Cerebellar cortex (tissue), 1 donor: ENCODE measurements around the gene OSBPL10.
"Not testable (repeated sequence)": the region's sequence is repeated elsewhere in the genome, so short reads cannot be mapped to it uniquely, and the experiment has no call there.

Experiments used
- DNase-seq: peaks from one replicate; pipeline ENCODE4 v3.0.0-alpha.2; 2015; ENCODE audit warnings: low spot score

OSBPL10 gene

DNA sequence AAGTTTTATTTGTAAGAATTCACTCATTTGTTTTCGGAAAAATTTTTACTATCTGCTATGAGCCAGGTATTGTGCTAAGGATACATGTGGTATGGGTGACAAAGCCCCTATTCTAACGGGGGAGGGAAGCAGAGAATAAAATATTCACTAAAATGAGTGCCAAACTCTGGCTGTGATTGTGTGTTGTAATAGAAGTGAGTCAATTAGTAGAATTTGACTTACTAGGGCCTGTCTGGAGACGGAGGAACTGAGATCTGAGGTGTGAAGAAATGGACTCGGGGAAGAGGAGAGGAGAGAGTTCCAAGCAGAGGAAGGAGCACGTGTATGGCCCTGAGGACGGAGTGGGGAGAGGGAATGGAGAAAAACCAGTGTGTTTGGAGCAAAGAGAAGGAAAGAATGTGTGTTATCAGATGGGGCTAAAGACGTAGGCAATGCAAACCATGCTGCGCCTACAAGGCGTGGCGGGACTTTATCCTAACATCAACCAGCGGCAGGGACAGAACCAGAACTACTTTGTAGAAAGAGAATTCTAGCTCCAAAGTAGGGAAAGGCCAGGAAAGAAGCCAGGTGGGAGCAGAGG is 89.1 kb downstream of the OSBPL10 start:
- DNase-seq, result no peak

DNA sequence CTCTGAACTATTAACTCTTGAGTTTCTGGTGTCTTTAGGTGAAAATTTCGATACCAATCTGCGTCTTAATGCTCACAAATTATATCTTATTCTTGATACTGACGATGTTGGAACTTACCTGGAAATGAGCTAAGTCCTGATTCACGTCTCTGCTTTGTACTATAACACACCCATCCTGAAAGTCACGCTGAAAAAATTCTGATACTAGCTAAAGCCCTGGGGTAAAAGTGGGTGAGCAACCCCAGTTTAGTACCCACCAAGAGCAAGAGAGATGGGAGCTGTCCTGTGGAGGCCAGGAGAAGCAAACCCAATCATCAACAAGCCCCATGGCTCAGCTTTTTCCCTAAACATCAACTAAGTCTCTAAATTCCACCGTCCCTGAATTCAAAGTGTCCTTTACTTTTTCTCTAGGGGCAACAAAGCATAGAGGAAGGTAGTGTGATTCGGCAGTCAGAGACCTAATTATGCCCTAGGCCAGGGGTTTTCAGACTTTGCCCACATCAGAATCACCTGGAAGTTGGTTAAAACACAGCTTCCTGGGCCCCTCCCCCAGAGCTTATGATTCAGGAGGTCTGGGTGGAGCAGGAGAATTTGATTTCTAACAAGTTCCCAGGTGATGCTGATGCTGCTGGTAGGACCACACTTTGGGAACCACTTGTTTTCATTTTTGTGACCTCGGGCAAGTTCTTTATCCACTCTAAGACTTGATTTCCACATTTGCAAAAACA is 90.2 kb downstream of the OSBPL10 start:
- no peak for DNase-seq

DNA sequence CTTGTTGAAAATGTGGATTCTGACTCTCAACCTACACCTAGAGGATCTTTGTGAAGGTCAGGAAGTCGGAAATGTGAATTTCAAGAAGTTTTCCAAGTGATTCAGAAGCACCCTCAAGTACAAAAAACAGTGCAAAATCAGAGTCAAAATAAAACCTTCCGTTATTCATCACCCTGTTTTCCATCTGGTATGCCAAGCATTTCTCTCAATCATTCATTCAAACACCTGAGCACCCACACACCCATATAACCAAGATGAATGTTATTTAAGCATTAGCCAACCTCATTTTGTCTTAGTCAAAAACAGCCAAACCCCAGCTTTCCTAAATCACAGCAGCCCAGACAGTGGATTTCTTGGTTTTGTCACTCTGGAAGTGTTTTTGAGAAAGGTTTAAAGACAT is 91.1 kb downstream of the OSBPL10 start:
- no peak for DNase-seq

DNA sequence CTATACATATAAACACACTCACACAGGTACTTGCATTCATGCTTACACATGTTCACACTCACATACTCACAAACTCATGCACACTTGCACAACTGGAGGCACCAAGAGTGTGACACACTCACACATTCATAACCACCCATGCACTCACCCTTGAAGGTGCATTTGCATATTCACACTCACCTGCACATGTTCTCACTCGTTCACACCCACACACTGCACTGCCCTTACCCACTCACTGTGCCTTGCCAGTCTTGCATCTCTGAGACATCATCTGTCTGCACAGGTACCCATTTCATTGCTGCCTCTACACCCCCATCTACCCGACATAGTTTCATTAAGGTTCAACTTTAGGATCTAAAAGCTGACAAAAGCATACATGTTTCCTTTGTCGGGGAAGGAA is 95.8 kb downstream of the OSBPL10 start:
- DNase-seq, result no peak

DNA sequence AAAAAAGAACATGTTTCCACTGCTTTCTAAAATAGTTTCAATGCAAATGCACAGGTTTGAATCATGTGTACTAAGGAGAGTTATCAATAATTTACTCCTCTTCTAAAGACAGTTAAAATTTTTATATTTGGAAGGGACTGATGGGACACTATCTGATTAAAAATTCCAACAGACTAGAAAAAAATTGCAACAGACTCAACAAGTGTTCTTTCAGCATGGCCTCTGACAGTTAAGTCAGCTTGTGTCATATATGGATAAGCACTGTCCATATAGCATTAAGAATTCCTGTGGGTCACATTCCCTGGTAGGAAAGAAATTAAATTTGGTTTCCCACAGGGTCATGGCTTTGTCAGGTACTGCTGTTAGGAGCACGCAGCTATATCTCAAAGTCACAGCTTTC is 96.8 kb downstream of the OSBPL10 start:
- DNase-seq, result no peak

DNA sequence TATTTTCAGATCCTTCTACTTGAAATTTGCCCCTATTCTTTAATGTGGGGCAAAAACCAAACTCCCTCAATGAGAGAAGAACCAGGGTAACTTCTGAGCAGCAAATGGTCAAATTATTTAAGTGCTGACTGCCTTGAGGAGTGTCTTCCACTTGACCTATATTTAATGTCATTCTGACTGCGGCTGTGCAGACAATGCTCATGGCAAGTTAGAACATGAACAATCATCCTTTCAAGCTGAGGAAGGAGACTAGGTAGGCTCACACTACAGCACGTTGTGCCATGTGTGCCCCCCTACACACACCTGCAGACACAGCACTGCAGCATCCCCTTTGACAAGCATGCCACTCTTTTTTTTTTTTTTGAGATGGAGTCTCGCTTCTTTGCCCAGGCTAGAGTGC is 98.2 kb downstream of the OSBPL10 start:
- no peak for DNase-seq

DNA sequence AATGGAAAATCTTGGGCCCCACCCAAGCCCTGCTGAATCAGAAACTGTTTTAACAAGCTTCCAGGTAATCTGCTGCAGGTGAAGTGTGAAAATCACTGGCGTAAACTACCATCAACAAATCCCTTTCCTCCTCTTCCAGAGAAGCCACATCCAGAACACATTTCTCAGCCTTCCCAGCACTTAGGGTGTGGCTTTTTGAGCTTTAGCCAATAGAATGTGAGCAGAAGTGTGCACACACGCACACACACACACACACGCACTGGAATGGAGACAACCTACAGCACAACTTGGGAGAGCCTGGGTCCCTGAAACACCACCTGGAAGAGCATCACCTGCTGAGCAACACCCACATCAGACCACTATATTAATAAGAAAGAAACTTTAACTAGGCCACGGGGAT is 98.6 kb downstream of the OSBPL10 start:
- no peak for DNase-seq

DNA sequence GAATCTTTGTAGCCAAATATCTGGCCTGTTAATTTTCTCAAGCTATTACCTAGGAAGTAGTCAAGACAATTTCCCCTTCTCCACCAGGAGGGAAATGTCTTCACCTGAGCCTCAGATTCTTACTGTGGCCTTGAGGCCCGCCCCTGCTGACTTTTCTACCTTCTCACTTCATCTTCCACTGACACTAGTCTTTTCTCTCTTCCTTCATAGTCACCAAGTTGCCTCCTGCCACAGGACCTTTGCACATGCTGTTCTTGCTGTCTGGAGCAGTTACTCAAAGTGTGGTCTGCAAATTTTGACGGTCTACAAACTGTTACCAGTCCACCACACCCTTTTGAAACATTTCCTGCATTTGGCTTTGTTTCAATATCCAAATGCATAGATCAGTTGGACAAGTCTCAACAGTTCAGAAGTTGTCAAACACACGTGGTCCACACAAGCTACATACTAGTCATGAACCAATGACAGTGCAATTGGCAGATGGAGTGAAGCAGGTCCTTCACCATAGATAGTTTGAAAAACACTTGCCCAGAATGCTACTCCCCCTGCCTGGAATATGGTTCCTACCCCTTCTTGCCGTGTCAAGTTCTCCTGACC is 100.5 kb downstream of the OSBPL10 start:
- DNase-seq, result no peak

DNA sequence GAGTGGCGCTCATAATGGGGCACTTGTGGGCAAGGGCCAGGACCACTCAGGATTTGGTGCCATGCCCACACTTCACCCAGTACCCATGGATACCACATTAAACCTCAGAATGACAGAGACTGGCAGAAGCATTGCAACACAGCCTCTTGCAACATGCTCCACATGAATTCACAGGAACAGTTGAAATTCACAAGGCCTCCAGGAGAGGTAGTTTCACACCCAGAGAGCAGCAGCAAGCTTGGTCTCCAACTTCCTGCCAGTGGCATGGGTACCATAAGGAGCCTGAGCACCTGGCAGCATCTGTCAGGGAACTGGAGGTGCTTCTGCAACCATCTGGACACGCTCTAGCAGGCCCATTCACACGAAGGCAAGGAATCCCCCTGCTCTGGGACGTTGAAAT is 101.0 kb downstream of the OSBPL10 start:
- DNase-seq, result no peak

DNA sequence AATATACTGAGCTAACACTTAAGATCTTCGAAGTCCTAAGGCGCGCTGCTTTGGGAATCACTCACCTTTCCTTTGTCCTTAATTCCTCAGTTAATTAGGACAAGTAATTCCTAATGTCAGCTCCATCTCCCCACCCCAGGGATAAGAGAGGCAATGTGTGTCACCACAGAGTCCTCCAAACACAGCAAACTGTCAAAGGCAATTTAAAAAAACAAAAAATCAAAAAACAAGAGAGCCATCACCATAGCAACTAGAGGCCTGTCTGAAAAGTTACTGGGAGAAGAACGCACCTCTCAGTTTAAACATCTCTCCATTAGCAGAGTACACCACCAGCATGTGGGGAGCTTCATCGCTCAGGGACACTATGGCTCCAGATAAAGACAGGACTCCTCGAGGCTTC is 101.7 kb downstream of the OSBPL10 start:
- no peak for DNase-seq

DNA sequence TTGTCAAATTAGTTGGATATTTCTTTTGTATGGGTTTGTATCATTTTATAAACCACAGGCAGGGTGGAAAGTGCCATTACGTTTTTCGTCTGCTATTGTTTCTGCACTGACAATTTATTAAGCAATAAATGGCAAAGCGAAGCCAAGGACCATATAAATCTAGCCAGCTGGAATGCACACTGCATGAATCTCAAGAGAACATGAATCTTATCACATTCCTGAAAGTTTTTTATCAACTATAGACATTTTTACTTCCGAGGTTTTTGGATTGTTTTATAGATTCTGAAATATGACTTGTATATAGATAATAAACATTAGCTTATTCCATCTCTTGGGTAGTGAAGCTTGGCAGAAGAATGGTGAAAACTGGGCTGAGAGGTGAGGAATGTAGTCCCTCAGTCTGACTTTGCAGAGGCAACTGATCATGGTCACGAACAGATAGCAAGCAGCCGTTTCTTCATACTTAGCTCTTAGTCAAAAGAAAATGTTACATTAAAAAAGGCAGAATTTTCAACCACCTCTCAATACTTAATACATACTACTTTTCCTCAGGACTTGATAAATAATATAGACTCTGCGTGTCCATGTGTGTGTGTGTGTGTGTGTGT is 102.7 kb downstream of the OSBPL10 start:
- DNase-seq, result no peak

DNA sequence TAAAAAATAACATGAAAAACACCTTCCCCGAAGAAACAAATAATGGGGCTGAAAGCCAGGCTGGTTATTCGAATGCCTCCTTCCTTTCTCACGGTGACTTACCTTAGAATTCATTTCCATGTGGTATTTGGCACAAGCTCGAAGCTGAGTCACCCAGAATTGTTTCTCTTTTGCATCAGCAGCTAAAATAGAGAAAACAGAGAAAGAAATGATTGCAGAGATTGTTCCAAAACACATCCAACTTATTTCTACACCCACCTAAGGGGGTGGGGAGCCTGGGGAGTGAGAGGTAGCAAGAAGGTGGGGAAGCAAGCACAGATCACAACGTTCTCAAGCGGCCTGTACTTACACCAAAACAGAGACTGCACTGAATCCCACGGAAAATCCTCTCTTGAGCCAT is 104.7 kb downstream of the OSBPL10 start:
- DNase-seq, result no peak

DNA sequence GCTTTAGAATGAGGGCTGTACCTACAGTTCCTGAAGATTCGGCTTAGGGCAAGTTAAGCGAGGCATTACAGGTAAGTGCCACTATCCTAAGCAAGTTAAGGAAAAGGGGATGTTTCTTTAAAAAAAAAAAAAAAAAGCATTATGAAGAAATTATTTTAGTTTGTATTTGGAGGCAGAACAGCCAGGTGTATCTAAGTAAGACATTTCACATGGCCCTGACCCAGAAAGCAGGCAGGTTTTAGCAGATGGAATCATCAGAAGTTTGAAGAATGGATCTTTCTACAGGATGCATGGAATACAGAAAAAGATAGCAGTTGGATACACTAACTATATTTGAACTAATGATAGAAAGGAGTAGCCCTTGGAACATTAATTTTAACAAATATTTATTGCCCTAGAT is 105.6 kb downstream of the OSBPL10 start:
- no peak for DNase-seq

DNA sequence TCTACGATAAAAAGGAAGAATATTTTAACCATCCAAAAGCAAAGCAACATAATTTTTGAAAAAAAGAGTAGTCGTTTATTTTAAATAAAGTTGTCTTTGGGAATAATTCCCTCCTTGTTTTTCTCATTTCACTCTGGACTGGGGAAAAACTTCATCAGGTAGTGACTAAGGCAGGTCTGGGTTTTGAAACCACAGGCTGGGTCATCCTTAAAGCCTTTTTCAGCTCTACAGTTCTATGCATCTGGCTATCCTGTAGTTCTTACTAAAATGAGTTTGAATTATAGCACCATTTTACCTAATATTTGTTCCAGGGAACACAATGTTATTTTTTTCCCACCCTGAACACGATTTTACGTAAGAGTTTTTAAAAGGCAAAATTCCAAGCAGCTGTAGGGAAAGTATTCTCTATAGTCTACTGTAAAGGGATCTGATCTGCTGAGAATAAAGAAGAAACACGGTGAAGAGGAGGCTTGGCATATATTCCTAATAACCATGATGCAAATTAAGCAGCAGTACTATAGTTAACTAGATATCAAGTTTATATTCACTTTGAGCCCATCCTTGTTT is 107.7 kb downstream of the OSBPL10 start:
- DNase-seq, result no peak

DNA sequence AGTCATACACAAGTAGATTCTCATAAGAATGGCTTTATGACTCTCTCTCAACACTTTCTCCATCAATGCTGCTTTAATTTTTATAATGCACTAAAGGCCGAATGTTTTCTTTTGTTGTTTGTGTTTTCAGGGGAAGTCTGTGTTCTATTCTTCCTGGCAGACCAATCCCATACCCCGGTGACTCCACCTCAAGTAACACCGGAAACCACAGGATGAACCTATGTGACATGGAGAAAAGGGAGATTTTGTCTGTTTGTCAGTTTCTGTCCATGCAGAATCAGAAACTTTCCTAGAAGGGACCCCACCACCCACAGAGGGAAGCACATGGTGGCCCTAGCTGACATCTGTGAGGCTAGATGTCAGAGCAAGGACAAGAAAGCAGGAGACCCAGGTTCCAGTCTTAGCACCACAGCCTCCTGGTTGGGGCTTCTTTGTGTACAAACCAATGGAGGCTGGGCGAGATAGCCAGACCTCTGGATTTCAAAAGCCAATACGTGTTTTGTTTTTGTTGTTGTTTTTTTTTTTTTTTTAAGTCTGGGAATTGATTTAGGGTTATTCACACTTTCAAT is 109.0 kb downstream of the OSBPL10 start:
- no peak for DNase-seq

DNA sequence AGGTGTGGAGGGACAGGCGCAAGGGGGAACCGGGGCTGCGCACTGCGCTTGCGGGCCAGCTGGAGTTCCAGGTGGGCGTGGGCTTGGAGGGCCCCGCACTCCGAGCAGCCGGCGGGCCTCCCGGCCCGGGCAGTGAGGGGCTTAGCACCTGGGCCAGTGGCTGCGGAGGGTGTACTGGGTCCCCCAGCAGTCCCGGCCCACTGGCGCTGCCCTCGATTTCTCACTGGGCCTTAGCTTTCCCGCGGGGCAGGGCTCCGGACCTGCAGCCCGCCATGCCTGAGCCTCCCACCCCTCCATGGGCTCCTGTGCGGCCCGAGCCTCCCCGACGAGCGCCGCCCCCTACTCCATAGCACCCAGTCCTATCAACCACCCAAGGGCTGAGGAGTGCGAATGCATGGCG is 111.0 kb downstream of the OSBPL10 start:
- DNase-seq, result not testable (repeated sequence)

DNA sequence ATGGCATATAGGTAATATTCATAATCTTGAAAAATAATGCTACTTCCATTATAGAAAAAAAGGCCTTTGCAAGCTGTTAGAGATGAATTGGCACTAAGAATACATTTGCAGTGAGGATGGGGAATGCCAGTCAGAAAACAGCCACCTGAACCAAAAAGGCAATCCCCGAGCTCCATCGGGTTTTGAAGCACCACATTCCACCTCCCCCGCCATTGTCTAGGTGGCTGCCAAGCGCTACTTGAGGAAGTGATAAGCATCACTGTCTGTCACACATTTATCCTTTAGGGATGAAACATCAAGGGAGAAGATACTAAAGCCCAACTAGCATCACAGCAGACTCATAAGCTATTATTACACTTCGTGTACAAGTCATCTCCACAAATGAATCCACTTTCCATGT is 112.8 kb downstream of the OSBPL10 start:
- DNase-seq, result no peak

DNA sequence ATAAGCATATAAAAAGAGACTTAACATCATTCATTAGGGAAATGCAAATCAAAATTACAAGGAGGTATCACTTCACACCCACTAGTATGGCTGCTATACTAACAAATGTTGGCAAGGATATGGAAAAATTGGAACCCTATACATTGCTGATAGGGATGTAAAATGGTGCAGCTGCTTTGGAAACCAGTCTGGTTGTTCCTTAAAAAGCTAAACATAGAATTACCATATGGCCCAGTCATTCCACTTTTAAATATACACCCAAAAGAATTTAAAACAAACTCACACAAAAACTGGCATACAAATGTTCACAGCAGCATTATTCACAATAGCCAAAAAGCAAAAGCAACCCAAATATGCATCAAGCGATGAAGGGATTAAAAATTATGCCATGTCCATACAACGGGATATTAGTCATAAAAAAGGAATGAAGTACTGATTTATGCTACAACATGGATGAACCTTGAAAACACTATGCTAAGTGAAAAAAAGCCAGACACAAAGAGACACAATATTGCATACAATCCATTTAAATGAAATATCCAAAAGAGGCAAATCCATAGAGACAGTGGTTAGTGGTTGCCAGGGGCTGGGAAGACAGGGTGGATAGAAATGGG is 118.3 kb downstream of the OSBPL10 start:
- no peak for DNase-seq

DNA sequence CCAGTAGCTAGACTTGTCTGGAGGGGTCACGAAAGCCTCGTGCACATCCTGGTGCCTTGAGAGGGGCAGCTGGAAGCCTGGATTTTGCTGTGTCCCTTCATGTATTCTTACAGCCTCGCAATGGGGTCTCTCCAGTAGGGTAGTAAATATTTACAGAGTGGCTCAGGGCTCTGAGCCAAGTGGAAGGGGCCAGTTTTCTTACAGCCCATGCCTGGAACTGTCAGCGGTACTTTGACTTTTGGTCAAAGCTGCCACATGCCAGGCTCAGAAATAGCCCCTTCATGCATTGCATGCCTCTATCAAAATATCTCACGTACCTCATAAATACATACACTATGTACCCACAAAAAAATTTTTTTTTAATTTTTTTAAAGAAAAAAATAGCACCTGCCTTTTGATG is 119.2 kb downstream of the OSBPL10 start:
- DNase-seq, result no peak

DNA sequence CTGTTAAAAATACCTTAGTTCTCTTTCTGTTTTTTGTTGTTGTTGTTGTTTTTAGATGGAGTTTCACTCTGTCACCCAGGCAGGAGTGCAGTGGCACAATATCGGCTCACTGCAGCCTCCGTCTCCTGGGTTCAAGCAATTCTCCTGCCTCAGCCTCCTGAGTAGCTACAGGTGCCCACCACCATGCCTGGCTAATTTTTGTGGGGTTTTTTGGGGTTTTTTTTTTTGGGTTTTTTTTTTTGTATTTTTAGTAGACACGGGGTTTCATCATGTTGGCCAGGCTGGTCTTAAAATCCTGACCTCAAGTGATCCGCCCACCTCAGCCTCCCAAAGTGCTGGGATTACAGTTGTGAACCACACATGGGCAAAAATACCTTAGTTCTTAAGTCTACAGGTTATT is 120.4 kb downstream of the OSBPL10 start:
- not testable (repeated sequence) for DNase-seq

DNA sequence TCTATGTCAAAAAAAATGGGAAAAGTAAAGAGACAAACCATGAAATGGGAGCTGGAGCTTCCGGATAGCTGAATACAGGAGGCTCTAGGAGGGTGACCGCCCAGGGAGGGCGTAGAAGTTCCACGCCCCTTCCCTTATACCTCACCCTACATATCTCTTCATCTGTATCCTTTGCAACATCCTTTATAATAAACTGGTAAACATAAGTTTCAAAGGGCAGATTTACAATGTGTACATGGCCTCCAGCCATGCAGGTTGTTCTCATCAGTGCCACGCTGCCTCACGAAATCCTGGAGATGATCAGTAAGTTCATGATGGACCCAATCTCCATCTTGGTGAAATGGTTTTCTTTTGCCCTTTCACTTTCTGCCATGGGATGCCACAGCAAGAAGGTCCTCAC is 121.8 kb downstream of the OSBPL10 start:
- DNase-seq, result no peak

DNA sequence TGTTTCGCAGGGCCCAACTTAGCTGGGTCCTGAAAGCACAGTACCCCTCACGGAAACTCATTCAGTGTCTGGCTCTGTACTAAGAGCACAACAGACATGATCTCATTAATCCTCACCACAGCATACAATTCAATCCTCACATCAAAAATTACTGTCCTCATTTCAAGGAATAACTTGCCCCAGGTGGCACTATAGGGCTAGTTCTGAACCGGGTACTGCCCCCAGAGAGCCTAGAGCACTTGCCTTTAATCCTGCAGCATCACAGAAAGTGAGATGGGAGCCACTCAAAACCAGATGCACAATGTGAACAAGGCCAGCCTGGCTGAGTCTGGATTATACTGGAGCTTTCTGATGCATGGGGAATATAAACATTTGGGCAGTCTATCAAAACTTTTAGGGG is 122.6 kb downstream of the OSBPL10 start:
- no peak for DNase-seq
